NCI-H1417 treated with DMSO at 0.1 percent for 48 hours (cell line): Measurements from ENCODE around the gene MEGF10.

Experiments used
- DNase-seq: peaks from one replicate; lab custom pipeline; 2025; lab: John Stamatoyannopoulos, UW

Gene MEGF10

GRCh38 chr5:127326976-127327755, 36.6 kb downstream of the MEGF10 start:
- no peak for DNase-seq

- no peak for DNase-seq
These were observed 39.5 kb downstream of the MEGF10 start for GRCh38 chr5:127330116-127330515.

- DNase-seq: no peak
These were observed 41.5 kb downstream of the MEGF10 start for GRCh38 chr5:127331890-127332649.

- DNase-seq: no peak
These were observed 42.9 kb downstream of the MEGF10 start for GRCh38 chr5:127333483-127333882.

- DNase-seq: no peak
These were observed 44.8 kb downstream of the MEGF10 start for GRCh38 chr5:127335381-127335780.

- DNase-seq: no peak
These were observed 47.3 kb downstream of the MEGF10 start for GRCh38 chr5:127337876-127338275.

GRCh38 chr5:127338501-127338900, 47.9 kb downstream of the MEGF10 start:
- no peak for DNase-seq

GRCh38 chr5:127340606-127341005, 50.0 kb downstream of the MEGF10 start:
- DNase-seq: no peak

GRCh38 chr5:127342364-127342763, 51.8 kb downstream of the MEGF10 start:
- no peak for DNase-seq

- DNase-seq: no peak
These were observed 52.7 kb downstream of the MEGF10 start for GRCh38 chr5:127343313-127343712.

GRCh38 chr5:127343866-127344265, 53.3 kb downstream of the MEGF10 start:
- no peak for DNase-seq

- no peak for DNase-seq
These were observed 54.3 kb downstream of the MEGF10 start for GRCh38 chr5:127344931-127345330.

GRCh38 chr5:127351418-127351817, 60.8 kb downstream of the MEGF10 start:
- no peak for DNase-seq

GRCh38 chr5:127352068-127352467, 61.5 kb downstream of the MEGF10 start:
- no peak for DNase-seq

- DNase-seq: no peak
These were observed 62.7 kb downstream of the MEGF10 start for GRCh38 chr5:127353327-127353726.

GRCh38 chr5:127353796-127354195, 63.2 kb downstream of the MEGF10 start:
- DNase-seq: no peak

- DNase-seq: no peak
These were observed 64.7 kb downstream of the MEGF10 start for GRCh38 chr5:127355337-127355736.

- DNase-seq: no peak
These were observed 67.7 kb downstream of the MEGF10 start for GRCh38 chr5:127358284-127358683.

GRCh38 chr5:127358740-127359139, 68.1 kb downstream of the MEGF10 start:
- no peak for DNase-seq

- DNase-seq: no peak
These were observed 68.9 kb downstream of the MEGF10 start for GRCh38 chr5:127359502-127359901.

GRCh38 chr5:127363403-127363802, 72.8 kb downstream of the MEGF10 start:
- DNase-seq: no peak

GRCh38 chr5:127367029-127367428, 76.4 kb downstream of the MEGF10 start:
- DNase-seq: no peak

GRCh38 chr5:127367946-127368465, 77.4 kb downstream of the MEGF10 start:
- DNase-seq: no peak
